Measurements from ENCODE around the gene CDC42EP1.

- no peak for TF ChIP-seq POLR2A (IDR thresholded peaks at IDR 0.05; ENCODE audit: low read depth, low read length)
- no peak for TF ChIP-seq POLR2AphosphoS5 (IDR thresholded peaks at IDR 0.05; ENCODE audit: low read depth, low read length)
- TF ChIP-seq TAF1 (IDR thresholded peaks at IDR 0.05; ENCODE audit: borderline replicate concordance, low read depth, low read length): no peak
Observed at GRCh38 chr22:37616201-37617083, 56.2 kb downstream of the CDC42EP1 start.
